NK-92 (cell line): ENCODE results near the gene CNOT4.
"Not testable (repeated sequence)": the region's sequence is repeated elsewhere in the genome, so short reads cannot be mapped to it uniquely, and the experiment has no call there.

Source experiments
- DNase-seq: peaks from one replicate; lab custom pipeline; 2025; ENCODE audit not compliant: unreplicated experiment; lab: John Stamatoyannopoulos, UW

CNOT4 gene

GRCh38 chr7:135512135-135512887, 2.4 kb upstream of the CNOT4 start:
- DNase-seq, result no peak

- DNase-seq, result no peak
These were observed 786 bp upstream of the CNOT4 start for GRCh38 chr7:135510592-135511183.

- no peak for DNase-seq
These were observed 388 bp downstream of the CNOT4 start for GRCh38 chr7:135509589-135509838.

- no peak for DNase-seq
These were observed 866 bp downstream of the CNOT4 start for GRCh38 chr7:135508883-135509588.

- no peak for DNase-seq
These were observed 8.5 kb downstream of the CNOT4 start for GRCh38 chr7:135501402-135501801.

- no peak for DNase-seq
These were observed 10.1 kb downstream of the CNOT4 start for GRCh38 chr7:135499818-135500217.

GRCh38 chr7:135497161-135497560, 12.7 kb downstream of the CNOT4 start:
- not testable (repeated sequence) for DNase-seq

GRCh38 chr7:135493362-135493761, 16.5 kb downstream of the CNOT4 start:
- DNase-seq, result no peak

GRCh38 chr7:135492151-135492550, 17.8 kb downstream of the CNOT4 start:
- DNase-seq, result no peak

GRCh38 chr7:135490783-135491182, 19.1 kb downstream of the CNOT4 start:
- no peak for DNase-seq

- DNase-seq, result no peak
These were observed 20.1 kb downstream of the CNOT4 start for GRCh38 chr7:135489791-135490190.

- no peak for DNase-seq
These were observed 23.5 kb downstream of the CNOT4 start for GRCh38 chr7:135486261-135486920.

- no peak for DNase-seq
These were observed 28.3 kb downstream of the CNOT4 start for GRCh38 chr7:135481598-135481979.

- no peak for DNase-seq
These were observed 28.8 kb downstream of the CNOT4 start for GRCh38 chr7:135480966-135481597.

GRCh38 chr7:135475521-135475920, 34.4 kb downstream of the CNOT4 start:
- no peak for DNase-seq

GRCh38 chr7:135469705-135470104, 40.2 kb downstream of the CNOT4 start:
- DNase-seq, result not testable (repeated sequence)

GRCh38 chr7:135467207-135467711, 42.6 kb downstream of the CNOT4 start:
- no peak for DNase-seq

GRCh38 chr7:135466442-135467206, 43.3 kb downstream of the CNOT4 start:
- DNase-seq, result no peak

- DNase-seq, result no peak
These were observed 46.0 kb downstream of the CNOT4 start for GRCh38 chr7:135463908-135464307.

GRCh38 chr7:135459951-135460567, 49.8 kb downstream of the CNOT4 start:
- no peak for DNase-seq
